Lung (tissue), 12 donors: ENCODE data around the gene CDH4. TPM values are rescaled to one million over a fixed set of nuclear protein-coding genes. Genes with fewer than 3 reads are reported as not detected.

ENCODE experiments used
- ATAC-seq: fragments of 200-7000 bp; cut with Tn5 transposase; one replicate; pipeline ENCODE4 v1.9.1; 2020; ENCODE audit warnings: moderate number of reproducible peaks; ENCODE audit not compliant: insufficient read depth, low FRiP score
- DNase-seq, 3 donors: peaks; one replicate each; pipeline ENCODE4 v3.0.0-alpha.2; 2013 to 2017
- H3K27ac ChIP-seq, 2 donors: one replicate each; pipeline ENCODE4 v1.5.1; 2013; ENCODE audit warnings: mild to moderate bottlenecking in 2 of 2, moderate library complexity in 2 of 2, control low read depth in 1 of 2, inconsistent platforms in 1 of 2, low read depth in 1 of 2, low read length in 1 of 2
- H3K27me3 ChIP-seq, 3 donors: one replicate each; pipeline ENCODE4 v1.5.1; 2013; ENCODE audit warnings: low read length in 2 of 3; ENCODE audit not compliant: control insufficient read depth in 3 of 3, insufficient read depth in 3 of 3
- H3K36me3 ChIP-seq, 4 donors: one replicate each; pipeline ENCODE4 v1.5.1; 2013; ENCODE audit warnings: low read length in 4 of 4, mild to moderate bottlenecking in 1 of 4, moderate library complexity in 1 of 4; ENCODE audit not compliant: control insufficient read depth in 4 of 4, insufficient read depth in 4 of 4
- H3K4me1 ChIP-seq, 5 donors: one replicate each; pipeline ENCODE4 v1.5.1; 2013; ENCODE audit warnings: low read length in 5 of 5, mild to moderate bottlenecking in 2 of 5, moderate library complexity in 1 of 5; ENCODE audit not compliant: control insufficient read depth in 5 of 5, insufficient read depth in 5 of 5
- H3K4me3 ChIP-seq: one replicate; pipeline ENCODE4 v1.5.1; 2013; ENCODE audit warnings: mild to moderate bottlenecking, control low read depth, moderate library complexity
- H3K9ac ChIP-seq, 2 donors: one replicate each; pipeline ENCODE4 v1.5.1; 2013; ENCODE audit warnings: low read length in 2 of 2, control low read depth in 1 of 2; ENCODE audit not compliant: insufficient read depth in 1 of 2
- H3K9me3 ChIP-seq, 4 donors: one replicate each; pipeline ENCODE4 v1.5.1; 2013; ENCODE audit warnings: low read length in 3 of 4, mild to moderate bottlenecking in 1 of 4, moderate library complexity in 1 of 4; ENCODE audit not compliant: control insufficient read depth in 4 of 4, insufficient read depth in 3 of 4
- CTCF ChIP-seq: IDR thresholded peaks from 2 replicates; pipeline ENCODE4 v1.5.1; 2012; ENCODE audit warnings: mild to moderate bottlenecking; ENCODE audit errors: control extremely low read depth, extremely low read depth
- WGBS, 2 donors: extraction: QIAGEN DNeasy Blood & Tissue Kit; methylation state at CpG; one replicate each; pipeline ENCODE4 v1.1.7; 2013; 5-methylcytosine and 5-hydroxymethylcytosine counted together
- polyA plus RNA-seq, 2 donors: library from polyadenylated mRNA; stranded (reverse); fragments of 200-250 nt; gene quantifications; one replicate each; pipeline ENCODE4 v1.2.1, GENCODE V29; 2013
- total RNA-seq, 2 donors: library from RNA; depleted of rRNA in 1 of 2; stranded (reverse); fragments of >200 nt in 1 of 2; gene quantifications; one replicate each; pipeline ENCODE4 v1.2.1, GENCODE V29; 2014 to 2021
- donor health status: control.
- donor health status: control.
- donor health status: Bipolar disorder and iron deficiency.
- donor health status: healthy.
- donor health status: DM: yes; HTN: yes; CAD: no.

Gene CDH4
- total and polyA plus RNA-seq, 4 donors = 0.10 to 2.1 (median 0.34) TPM

DNA sequence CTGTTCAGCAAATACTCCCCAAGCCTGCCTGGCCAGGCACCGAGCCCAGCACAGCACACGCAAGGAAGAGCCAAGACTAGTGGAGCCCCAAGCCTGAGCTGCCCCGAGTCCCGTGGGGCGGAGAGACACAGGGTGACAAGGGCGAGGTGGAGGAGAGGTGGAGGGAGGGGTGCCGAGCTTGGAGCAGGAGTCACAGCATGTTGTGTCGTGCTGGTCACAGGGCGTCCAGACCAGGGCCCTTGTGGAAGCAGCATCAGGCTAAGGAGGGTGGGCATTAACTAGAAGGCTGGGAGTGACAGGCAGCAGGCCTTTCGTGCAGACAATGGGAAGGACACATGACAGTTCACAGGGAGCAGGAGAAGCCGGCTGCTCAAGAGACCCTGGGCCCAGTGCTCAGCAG, 422.1 kb downstream of the CDH4 start:
- no peaks in the 10 kb centered on the region for H3K4me1 ChIP-seq
- H3K4me3 ChIP-seq = no peak overlapping the region
- no peak overlapping the region for H3K27ac ChIP-seq
- WGBS, 2 donors = 75 to 84% methylated on average over 11 of the region's 11 CpGs
- TF ChIP-seq CTCF = no peak
- no peaks in the 10 kb centered on the region for H3K36me3 ChIP-seq
- DNase-seq (no peak), ATAC-seq (no peak)
- peaks cover 0 to 5% (median 0%) of the 10 kb centered on the region in 3 donors for H3K27me3 ChIP-seq
- H3K9ac ChIP-seq = no peak overlapping the region
- H3K9me3 ChIP-seq = peaks cover 0 to 5% (median 0%) of the 10 kb centered on the region in 4 donors

DNA sequence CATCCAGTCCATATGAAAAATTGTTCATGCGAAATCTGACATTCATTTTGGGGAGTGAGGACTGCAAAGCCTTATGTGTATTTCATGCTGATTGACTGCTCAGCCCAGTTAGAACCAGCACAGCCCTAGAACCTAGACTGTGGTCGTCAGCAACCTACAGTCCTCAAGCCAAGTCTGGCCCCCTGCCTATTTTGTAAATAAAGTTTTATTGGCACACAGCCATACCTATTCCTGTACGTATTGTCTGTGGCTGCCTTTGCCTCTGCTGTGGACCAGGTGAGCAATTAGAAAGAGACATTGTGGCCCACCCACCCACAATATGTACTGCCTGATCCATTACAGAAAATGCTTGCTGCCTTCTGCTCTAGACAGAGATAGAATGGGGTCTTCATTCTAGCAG, 422.6 kb downstream of the CDH4 start:
- DNase-seq (no peak), ATAC-seq (no peak)
- Histone ChIP-seq H3K27me3 (peaks cover 0 to 5% (median 0%) of the 10 kb centered on the region in 3 donors), H3K9me3 (peaks cover 0 to 5% (median 0%) of the 10 kb centered on the region in 4 donors), H3K27ac (no peak overlapping the region), H3K4me1 (no peaks in the 10 kb centered on the region), H3K36me3 (no peaks in the 10 kb centered on the region), H3K4me3 (no peak overlapping the region), H3K9ac (no peak overlapping the region)
- WGBS, 2 donors = 56 to 72% methylated on average over 3 of the region's 3 CpGs
- TF ChIP-seq CTCF = no peak

- H3K36me3 ChIP-seq = no peaks in the 10 kb centered on the region
These were observed 425.9 kb downstream of the CDH4 start for GRCh38 chr20:61677928-61678327.

More at GRCh38 chr20:61677928-61678327, 425.9 kb downstream of the CDH4 start:
- DNase-seq (no peak), ATAC-seq (no peak)
- 69 to 75% methylated on average over 2 of the region's 2 CpGs for WGBS, 2 donors
- no peaks in the 10 kb centered on the region for H3K4me1 ChIP-seq
- H3K27ac ChIP-seq = no peak overlapping the region
- H3K9ac ChIP-seq = no peak overlapping the region
- H3K9me3 ChIP-seq = peaks cover 0 to 9% (median 0%) of the 10 kb centered on the region in 4 donors
- peaks cover 0 to 21% (median 0%) of the 10 kb centered on the region in 3 donors for H3K27me3 ChIP-seq
- H3K4me3 ChIP-seq = no peak overlapping the region
- TF ChIP-seq CTCF = no peak
